SKM-1 (cell line): Measurements from ENCODE around the gene GABRA6.

Experiments used
- DNase-seq: peaks from one replicate; lab custom pipeline; 2025; ENCODE audit not compliant: unreplicated experiment; lab: John Stamatoyannopoulos, UW

The GABRA6 gene

DNA sequence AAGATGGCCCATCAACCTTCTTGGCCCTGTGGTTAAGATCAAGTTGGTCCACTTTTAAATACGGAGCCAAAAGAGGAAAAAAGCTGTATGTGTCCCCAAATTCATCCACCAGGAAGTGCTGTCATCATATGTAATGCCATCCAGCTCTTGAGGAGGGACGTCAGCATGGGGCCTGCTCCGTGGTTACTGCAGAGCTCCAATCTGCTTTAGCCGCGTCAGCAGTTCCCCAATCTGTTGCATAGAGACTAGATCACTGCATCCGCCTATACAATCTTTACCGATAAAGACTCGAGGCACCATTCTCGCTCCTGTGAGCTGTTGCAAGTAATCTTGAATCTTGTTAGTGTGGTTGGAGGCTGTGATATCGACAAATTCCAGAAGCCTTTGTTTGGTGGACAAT is 65.7 kb downstream of the GABRA6 start:
- DNase-seq: no peak
